ENCODE results near the gene GRID1. TPM values are rescaled to one million over a fixed set of nuclear protein-coding genes. Genes with fewer than 3 reads are reported as not detected.

GRID1 gene
- total and polyA plus RNA-seq, 9 of the 15 experiments (the other 6 are each of a cell fraction or from before 2014, with no cell fraction given) = 0.01 to 7.2 (median 1.2) TPM

DNA sequence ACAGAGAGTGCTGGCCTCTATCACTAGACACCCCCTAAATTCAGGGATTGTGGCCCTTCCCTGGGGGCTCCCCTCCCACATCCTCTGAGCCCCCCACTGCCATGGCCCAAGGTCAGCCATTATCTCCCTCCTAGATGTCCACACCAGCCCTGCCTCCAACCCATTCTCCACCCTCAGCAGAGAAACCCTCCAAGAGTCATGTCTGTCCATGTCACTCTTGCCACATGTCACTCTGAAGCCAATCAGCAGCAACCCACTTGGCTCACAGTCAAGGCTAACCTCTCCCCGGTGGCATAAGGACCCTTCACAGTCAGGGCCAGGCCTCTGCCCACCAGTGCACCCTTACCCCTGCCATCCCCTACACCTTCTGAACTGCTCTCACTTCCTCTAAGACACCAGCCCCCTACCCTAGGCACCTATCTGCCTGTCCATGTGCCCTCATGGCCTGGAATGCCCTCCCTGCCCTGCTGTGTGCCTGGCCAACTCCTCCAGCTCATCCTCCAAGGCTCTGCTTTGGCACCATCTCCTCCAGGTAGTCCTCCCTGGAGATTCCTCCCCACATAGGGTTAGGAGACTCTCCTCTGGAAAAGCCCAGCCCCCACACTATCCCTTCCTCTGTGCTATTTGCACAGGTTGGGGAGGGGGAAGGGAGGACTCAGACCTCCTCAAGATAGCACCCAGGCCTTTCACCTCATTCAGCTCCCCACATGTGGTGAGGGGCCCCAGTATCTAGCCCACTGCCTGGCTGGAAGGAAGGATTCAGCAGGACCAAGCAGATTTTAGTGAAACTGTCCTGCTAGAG is 83.7 kb downstream of the GRID1 start (continued):
- TF ChIP-seq VEZF1 (CRISPR knock-in tag; IDR thresholded peaks at IDR 0.05) (no peak), SNAPC5 (CRISPR knock-in tag; IDR thresholded peaks at IDR 0.05) (no peak), MTA3 (IDR thresholded peaks at IDR 0.05; ENCODE audit: borderline replicate concordance) (no peak)

DNA sequence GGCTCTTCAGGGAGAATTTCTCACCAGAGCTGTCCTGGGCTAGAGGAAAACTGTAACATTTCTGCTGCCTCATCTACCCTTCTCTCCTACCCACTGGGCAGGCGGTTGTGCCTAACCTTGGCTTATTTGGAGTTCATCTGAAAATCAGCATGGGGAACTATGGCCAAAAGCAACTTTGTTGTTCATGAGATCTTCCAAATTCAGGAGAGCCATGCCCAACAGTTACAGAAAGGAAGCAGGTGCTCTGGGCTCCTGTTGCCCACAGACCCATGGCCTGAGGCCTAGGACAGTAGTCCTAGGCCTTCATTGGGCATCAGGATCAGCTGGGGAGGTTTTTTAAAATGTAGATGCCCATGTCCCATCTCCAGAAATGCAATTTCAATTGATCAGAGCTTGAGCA is 85.2 kb downstream of the GRID1 start:
- no peaks in the 10 kb centered on the region for H3K9me1 ChIP-seq (ENCODE audit: control insufficient read depth, insufficient read depth, low read length)
- no peaks in the 10 kb centered on the region for H3K27me3 ChIP-seq (ENCODE audit: control insufficient read depth in 2 of 2, insufficient read depth in 2 of 2, low read length in 2 of 2)
- no peak for ATAC-seq
- H3K9ac ChIP-seq (ENCODE audit: insufficient read depth in 1 of 2, low read depth in 2 of 2, low read length in 2 of 2) = no peak overlapping the region
- ChIA-PET POLR2A (interaction anchor here (0.5 to 1.2 kb wide), 3 partner anchors 11 to 62 kb away, joined by 3 to 4 read pairs (median 3); no protein-coding TSS in a partner anchor), CTCF (ENCODE audit: low intra/inter-chr PET ratio) (no interaction called here)
- BruUV-seq (replicated peaks) = no TSS peak
- H4K20me1 ChIP-seq (replicated peaks; ENCODE audit: control insufficient read depth, insufficient read depth, low read length) = no peaks in the 10 kb centered on the region
- no peak overlapping the region for H3K4me3 ChIP-seq
- in situ Hi-C loops (cut with MboI) (no loop called here), intact Hi-C loops (cut with micrococcal nuclease) (no loop called here)
- DNase-seq (ENCODE audit: extremely low read depth in 1 of 4, low spot score in 3 of 4) = no peak
- no peaks in the 10 kb centered on the region for H3K36me3 ChIP-seq (ENCODE audit: control insufficient read depth, insufficient read depth, low read length)
- H2AFZ ChIP-seq (ENCODE audit: low read depth, low read length) = no peak overlapping the region
- no peaks in the 10 kb centered on the region for H3K79me2 ChIP-seq (ENCODE audit: control insufficient read depth, insufficient read depth, low read length)
- H3K4me2 ChIP-seq (ENCODE audit: insufficient read depth, low read length) = no peak overlapping the region
- FAIRE-seq = no peak
- H3K27ac ChIP-seq (ENCODE audit: extremely low read depth, low read depth, low read length) = no peak overlapping the region
- no peaks in the 10 kb centered on the region for H3K4me1 ChIP-seq (replicated peaks in 1 of 2; ENCODE audit: control insufficient read depth in 2 of 2, insufficient read depth in 2 of 2, low read length in 2 of 2)
- no peaks in the 10 kb centered on the region for H3K9me3 ChIP-seq (replicated peaks; ENCODE audit: control insufficient read depth, insufficient read depth, low read depth, low read length)
- 0% methylated on average over 1 of the region's 1 CpG for WGBS (ENCODE audit: insufficient coverage, low coverage, missing lambda C conversion rate)
- TF ChIP-seq ZNF165 (CRISPR knock-in tag; IDR thresholded peaks at IDR 0.05; ENCODE audit: borderline replicate concordance) = no peak
- TF ChIP-seq NEUROD1 (IDR thresholded peaks at IDR 0.05; ENCODE audit: borderline replicate concordance, low read depth, low read length, partially characterized antibody) = no peak
- no peak for TF ChIP-seq RNF2 (IDR thresholded peaks at IDR 0.05)
- TF ChIP-seq STAT6 (CRISPR knock-in tag; IDR thresholded peaks at IDR 0.05) = no peak
- TF ChIP-seq ZZZ3 (IDR thresholded peaks at IDR 0.05) = no peak
- no peak for TF ChIP-seq EGR1 (conservative IDR thresholded peaks at IDR 0.05)
- TF ChIP-seq CBFA2T2 (conservative IDR thresholded peaks at IDR 0.05) = no peak
- TF ChIP-seq MBD2 (IDR thresholded peaks at IDR 0.05; ENCODE audit: borderline replicate concordance, low read depth) = no peak
- no peak for TF ChIP-seq MLLT1 (IDR thresholded peaks at IDR 0.05)
- TF ChIP-seq RBM34 (IDR thresholded peaks at IDR 0.05; ENCODE audit: borderline replicate concordance, insufficient read depth, low read length) = no peak
- no peak for TF ChIP-seq HDAC6 (IDR thresholded peaks at IDR 0.05; ENCODE audit: low read depth, low read length)
- TF ChIP-seq ZNF668 (CRISPR knock-in tag; IDR thresholded peaks at IDR 0.05) = no peak
- no peak for TF ChIP-seq NCOR1 (IDR thresholded peaks at IDR 0.05)
- no peak for TF ChIP-seq BCL6 (CRISPR knock-in tag; IDR thresholded peaks at IDR 0.05)
